ENCODE data around the gene SMIM44.
"Not testable (repeated sequence)": the region's sequence is repeated elsewhere in the genome, so short reads cannot be mapped to it uniquely, and the experiment has no call there.

GRCh38 chr19:3508121-3508661 lies 24.9 kb upstream of the SMIM44 start:
- not testable (repeated sequence) for TF ChIP-seq CTCF, POLR2A (IDR thresholded peaks at IDR 0.05)

All from thyroid gland (tissue), 4 donors.